ENCODE results near the gene CKAP2L. TPM values are rescaled to one million over a fixed set of nuclear protein-coding genes. Genes with fewer than 3 reads are reported as not detected.

Gene CKAP2L
- total RNA-seq, 1 experiment from 2014 or later = 20.7 TPM

DNA sequence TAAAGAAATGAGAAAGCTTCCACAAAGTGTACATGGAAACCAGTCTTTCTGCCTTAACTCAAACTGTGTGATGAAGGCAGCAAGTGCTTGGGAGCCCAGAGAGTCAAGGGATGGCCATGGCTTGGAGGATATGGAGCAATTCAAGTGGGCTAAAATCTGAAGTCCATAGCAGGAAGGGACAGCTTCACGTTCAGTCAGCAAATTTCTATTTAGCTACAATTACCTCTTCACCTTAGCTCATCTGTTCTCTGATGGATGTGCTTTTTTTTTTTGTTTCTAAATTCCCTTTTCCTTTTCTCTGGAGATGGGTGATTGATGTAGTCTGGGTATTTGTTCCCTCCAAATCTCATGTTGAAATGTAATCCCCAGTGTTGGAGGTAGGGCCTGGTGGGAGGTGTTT lies 24.8 kb upstream of the CKAP2L start:
- no peak overlapping the region for H3K4me3 ChIP-seq (ENCODE audit: low read length)
- H4K20me1 ChIP-seq (ENCODE audit: low read length) = no peaks in the 10 kb centered on the region
- no peaks in the 10 kb centered on the region for H3K9me3 ChIP-seq (ENCODE audit: low read length)
- ChIA-PET POLR2A (ENCODE audit: unreplicated experiment) (interaction anchor here (0.6 kb wide), 1 partner anchor 35 kb away, joined by 4 read pairs; no protein-coding TSS in a partner anchor), CTCF (no interaction called here)
- no peaks in the 10 kb centered on the region for H3K36me3 ChIP-seq (ENCODE audit: low read depth, low read length)
- H3K9ac ChIP-seq (ENCODE audit: low read length) = no peak overlapping the region
- BruUV-seq (replicated peaks) = no TSS peak
- H2AFZ ChIP-seq (ENCODE audit: low read length) = no peak overlapping the region
- ATAC-seq = no peak
- H3F3A ChIP-seq (ENCODE audit: low read length, unreplicated experiment) = no peaks in the 10 kb centered on the region
- no peak for DNase-seq
- no peak overlapping the region for H3K4me2 ChIP-seq (ENCODE audit: low read length)
- no peaks in the 10 kb centered on the region for H3K27me3 ChIP-seq (ENCODE audit: low read length)
- H3K27ac ChIP-seq (ENCODE audit: low read length) = no peak overlapping the region
- H3K9me2 ChIP-seq (replicated peaks; ENCODE audit: low read length) = no peaks in the 10 kb centered on the region
- intact Hi-C loops (cut with micrococcal nuclease) = no loop called here
- peaks cover 30% of the 10 kb centered on the region for H3K4me1 ChIP-seq (ENCODE audit: insufficient read depth, low read length)
- H3K79me2 ChIP-seq (ENCODE audit: low read length) = no peaks in the 10 kb centered on the region
- TF ChIP-seq, protein P1, sequence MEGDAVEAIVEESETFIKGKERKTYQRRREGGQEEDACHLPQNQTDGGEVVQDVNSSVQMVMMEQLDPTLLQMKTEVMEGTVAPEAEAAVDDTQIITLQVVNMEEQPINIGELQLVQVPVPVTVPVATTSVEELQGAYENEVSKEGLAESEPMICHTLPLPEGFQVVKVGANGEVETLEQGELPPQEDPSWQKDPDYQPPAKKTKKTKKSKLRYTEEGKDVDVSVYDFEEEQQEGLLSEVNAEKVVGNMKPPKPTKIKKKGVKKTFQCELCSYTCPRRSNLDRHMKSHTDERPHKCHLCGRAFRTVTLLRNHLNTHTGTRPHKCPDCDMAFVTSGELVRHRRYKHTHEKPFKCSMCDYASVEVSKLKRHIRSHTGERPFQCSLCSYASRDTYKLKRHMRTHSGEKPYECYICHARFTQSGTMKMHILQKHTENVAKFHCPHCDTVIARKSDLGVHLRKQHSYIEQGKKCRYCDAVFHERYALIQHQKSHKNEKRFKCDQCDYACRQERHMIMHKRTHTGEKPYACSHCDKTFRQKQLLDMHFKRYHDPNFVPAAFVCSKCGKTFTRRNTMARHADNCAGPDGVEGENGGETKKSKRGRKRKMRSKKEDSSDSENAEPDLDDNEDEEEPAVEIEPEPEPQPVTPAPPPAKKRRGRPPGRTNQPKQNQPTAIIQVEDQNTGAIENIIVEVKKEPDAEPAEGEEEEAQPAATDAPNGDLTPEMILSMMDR (conservative IDR thresholded peaks at IDR 0.05; ENCODE audit: low read depth, low read length) = no peak

DNA sequence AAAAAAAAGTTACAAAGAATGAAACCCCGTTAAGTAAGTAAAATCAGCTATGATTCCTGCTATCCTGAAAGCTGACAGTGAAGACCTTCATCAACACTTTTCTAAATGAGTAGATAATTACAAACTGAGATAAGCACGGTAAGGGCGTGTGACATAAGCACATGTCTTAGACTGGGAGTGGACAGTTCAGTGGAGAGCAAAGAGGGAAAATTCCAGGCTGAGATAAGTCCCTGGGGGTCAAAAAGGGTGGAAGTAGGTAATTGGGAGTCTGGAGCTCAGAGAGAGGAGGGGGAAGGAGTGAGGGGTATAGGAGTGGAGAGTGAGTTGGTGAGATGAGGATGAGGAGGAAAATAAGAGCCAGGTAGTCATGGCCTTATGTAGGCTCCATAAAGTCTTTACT lies 24.2 kb upstream of the CKAP2L start:
- CTCF ChIA-PET = no interaction called here
- Histone ChIP-seq H3K9me2 (replicated peaks; ENCODE audit: low read length) (no peaks in the 10 kb centered on the region), H3K79me2 (ENCODE audit: low read length) (no peaks in the 10 kb centered on the region), H4K20me1 (ENCODE audit: low read length) (no peaks in the 10 kb centered on the region), H3K9me3 (ENCODE audit: low read length) (no peaks in the 10 kb centered on the region), H3K9ac (ENCODE audit: low read length) (no peak overlapping the region), H3K27me3 (ENCODE audit: low read length) (no peaks in the 10 kb centered on the region), H3K4me2 (ENCODE audit: low read length) (no peak overlapping the region), H3K27ac (ENCODE audit: low read length) (no peak overlapping the region), H3K4me3 (ENCODE audit: low read length) (no peak overlapping the region), H3K4me1 (ENCODE audit: insufficient read depth, low read length) (peaks cover 30% of the 10 kb centered on the region), H2AFZ (ENCODE audit: low read length) (no peak overlapping the region), H3K36me3 (ENCODE audit: low read depth, low read length) (no peaks in the 10 kb centered on the region), H3F3A (ENCODE audit: low read length, unreplicated experiment) (no peaks in the 10 kb centered on the region)
- ATAC-seq (no peak), DNase-seq (no peak)
- POLR2A ChIA-PET (ENCODE audit: unreplicated experiment) = interaction anchor here (0.6 kb wide), 1 partner anchor 36 kb away, joined by 4 read pairs; no protein-coding TSS in a partner anchor
- intact Hi-C loops (cut with micrococcal nuclease) = no loop called here
- TF ChIP-seq EZH2phosphoT487 (IDR thresholded peaks at IDR 0.05; ENCODE audit: borderline replicate concordance, low read length) = no peak
- TF ChIP-seq, protein P1 (conservative IDR thresholded peaks at IDR 0.05; ENCODE audit: low read depth, low read length) = no peak
- no peak for TF ChIP-seq EZH2 (IDR thresholded peaks at IDR 0.05; ENCODE audit: low read length, unreplicated experiment)
- no TSS peak for BruUV-seq (replicated peaks)

DNA sequence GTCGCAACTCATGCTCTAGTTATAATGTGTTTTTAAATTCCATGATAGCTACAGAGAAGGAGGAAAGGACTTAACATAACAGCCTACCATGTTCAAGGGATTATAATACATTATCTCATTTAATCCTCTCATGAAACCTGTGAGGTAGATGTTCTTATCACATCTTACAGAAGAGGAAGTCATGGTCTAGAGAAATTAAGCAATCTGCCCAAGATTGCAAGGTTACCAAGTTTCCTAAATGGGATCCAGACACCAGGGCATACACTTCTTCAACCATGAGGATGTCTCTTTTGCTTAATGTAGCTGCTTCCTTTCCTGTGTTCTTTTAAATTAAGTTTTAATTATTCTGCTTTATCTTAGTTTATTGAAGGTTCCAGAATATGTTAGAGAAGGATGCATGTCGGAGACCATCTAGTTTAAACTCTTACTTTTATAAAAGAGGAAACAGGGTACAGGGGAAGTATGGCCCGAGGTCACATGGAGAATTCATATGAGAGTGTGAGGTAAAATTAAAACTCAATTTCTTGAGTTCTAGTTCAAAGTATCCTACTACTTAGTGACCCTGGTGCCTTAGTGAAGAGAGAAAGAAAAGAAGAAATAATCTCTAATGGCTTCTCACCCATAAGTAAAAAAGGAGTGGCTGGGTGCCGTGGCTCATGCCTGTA lies 23.5 kb upstream of the CKAP2L start:
- no peak overlapping the region for H3K9ac ChIP-seq (ENCODE audit: low read length)
- H2AFZ ChIP-seq (ENCODE audit: low read length) = no peak overlapping the region
- TF ChIP-seq, protein P1 (conservative IDR thresholded peaks at IDR 0.05; ENCODE audit: low read depth, low read length) = no peak
- TF ChIP-seq EZH2phosphoT487 (IDR thresholded peaks at IDR 0.05; ENCODE audit: borderline replicate concordance, low read length) (no peak), EZH2 (IDR thresholded peaks at IDR 0.05; ENCODE audit: low read length, unreplicated experiment) (no peak)
- no peaks in the 10 kb centered on the region for H3K9me3 ChIP-seq (ENCODE audit: low read length)
- H3K9me2 ChIP-seq (replicated peaks; ENCODE audit: low read length) = no peaks in the 10 kb centered on the region
- peaks cover 28% of the 10 kb centered on the region for H3K4me1 ChIP-seq (ENCODE audit: insufficient read depth, low read length)
- DNase-seq (no peak), ATAC-seq (no peak)
- H3F3A ChIP-seq (ENCODE audit: low read length, unreplicated experiment) = no peaks in the 10 kb centered on the region
- POLR2A ChIA-PET (ENCODE audit: unreplicated experiment) = no interaction called here
- no peaks in the 10 kb centered on the region for H3K36me3 ChIP-seq (ENCODE audit: low read depth, low read length)
- H3K79me2 ChIP-seq (ENCODE audit: low read length) = no peaks in the 10 kb centered on the region
- H3K27me3 ChIP-seq (ENCODE audit: low read length) = no peaks in the 10 kb centered on the region
- H3K4me2 ChIP-seq (ENCODE audit: low read length) = 0 out of 2 replicates have a peak overlapping the region, but pooled peaks have one; percentile 13
- H3K27ac ChIP-seq (ENCODE audit: low read length) = no peak overlapping the region
- BruUV-seq (replicated peaks) = no TSS peak
- CTCF ChIA-PET = no interaction called here
- no peaks in the 10 kb centered on the region for H4K20me1 ChIP-seq (ENCODE audit: low read length)
- intact Hi-C loops (cut with micrococcal nuclease) = no loop called here
- no peak overlapping the region for H3K4me3 ChIP-seq (ENCODE audit: low read length)

Measured in PC-3 (cell line).